ENCODE results near the gene POLD2.

Gene POLD2

GRCh38 chr7:44150466-44150832, 27.1 kb upstream of the POLD2 start:
- no peaks in the 10 kb centered on the region for H3K4me1 ChIP-seq (ENCODE audit: low read depth, poor library complexity, severe bottlenecking)
- no peak overlapping the region for H2AFZ ChIP-seq (ENCODE audit: low read depth)
- TF ChIP-seq CTCF (conservative IDR thresholded peaks at IDR 0.05; ENCODE audit: low read depth, low read length) = no peak
- no peak overlapping the region for H3K27ac ChIP-seq
- no peak overlapping the region for H3K4me2 ChIP-seq
- no peak overlapping the region for H3K4me3 ChIP-seq (IDR thresholded peaks at IDR 0.05; ENCODE audit: insufficient read depth, low read depth, low read length)
- no peaks in the 10 kb centered on the region for H3K36me3 ChIP-seq (ENCODE audit: insufficient read depth)
- H3K9ac ChIP-seq = no peak overlapping the region
- no peaks in the 10 kb centered on the region for H3K27me3 ChIP-seq (ENCODE audit: insufficient read depth, low read depth)
- H3K79me2 ChIP-seq (ENCODE audit: insufficient read depth, low read depth) = no peaks in the 10 kb centered on the region
- no peaks in the 10 kb centered on the region for H4K20me1 ChIP-seq (ENCODE audit: insufficient read depth)

- no peaks in the 10 kb centered on the region for H4K20me1 ChIP-seq (ENCODE audit: insufficient read depth)
- no peaks in the 10 kb centered on the region for H3K79me2 ChIP-seq (ENCODE audit: insufficient read depth, low read depth)
- H3K9ac ChIP-seq = no peak overlapping the region
- no peak overlapping the region for H2AFZ ChIP-seq (ENCODE audit: low read depth)
- H3K4me1 ChIP-seq (ENCODE audit: low read depth, poor library complexity, severe bottlenecking) = no peaks in the 10 kb centered on the region
- no peak overlapping the region for H3K4me3 ChIP-seq (IDR thresholded peaks at IDR 0.05; ENCODE audit: insufficient read depth, low read depth, low read length)
- H3K27me3 ChIP-seq (ENCODE audit: insufficient read depth, low read depth) = no peaks in the 10 kb centered on the region
- TF ChIP-seq CTCF (conservative IDR thresholded peaks at IDR 0.05; ENCODE audit: low read depth, low read length) = no peak
- H3K27ac ChIP-seq = no peak overlapping the region
- no peaks in the 10 kb centered on the region for H3K36me3 ChIP-seq (ENCODE audit: insufficient read depth)
- no peak overlapping the region for H3K4me2 ChIP-seq
Observed at GRCh38 chr7:44149571-44150465, 26.5 kb upstream of the POLD2 start.

- Histone ChIP-seq H3K9ac (no peak overlapping the region), H4K20me1 (ENCODE audit: insufficient read depth) (no peaks in the 10 kb centered on the region), H3K27ac (no peak overlapping the region), H3K79me2 (ENCODE audit: insufficient read depth, low read depth) (no peaks in the 10 kb centered on the region), H3K27me3 (ENCODE audit: insufficient read depth, low read depth) (no peaks in the 10 kb centered on the region), H3K36me3 (ENCODE audit: insufficient read depth) (no peaks in the 10 kb centered on the region), H3K4me1 (ENCODE audit: low read depth, poor library complexity, severe bottlenecking) (no peaks in the 10 kb centered on the region), H2AFZ (ENCODE audit: low read depth) (no peak overlapping the region), H3K4me2 (no peak overlapping the region), H3K4me3 (IDR thresholded peaks at IDR 0.05; ENCODE audit: insufficient read depth, low read depth, low read length) (no peak overlapping the region)
- TF ChIP-seq CTCF (conservative IDR thresholded peaks at IDR 0.05; ENCODE audit: low read depth, low read length) = no peak
Observed at GRCh38 chr7:44148961-44149536, 25.7 kb upstream of the POLD2 start.

GRCh38 chr7:44148166-44148565, 24.8 kb upstream of the POLD2 start:
- H3K4me1 ChIP-seq (ENCODE audit: low read depth, poor library complexity, severe bottlenecking) = no peaks in the 10 kb centered on the region
- H2AFZ ChIP-seq (ENCODE audit: low read depth) = no peak overlapping the region
- H3K27ac ChIP-seq = no peak overlapping the region
- no peak for TF ChIP-seq CTCF (conservative IDR thresholded peaks at IDR 0.05; ENCODE audit: low read depth, low read length)
- no peak overlapping the region for H3K9ac ChIP-seq
- H3K79me2 ChIP-seq (ENCODE audit: insufficient read depth, low read depth) = no peaks in the 10 kb centered on the region
- no peak overlapping the region for H3K4me3 ChIP-seq (IDR thresholded peaks at IDR 0.05; ENCODE audit: insufficient read depth, low read depth, low read length)
- no peaks in the 10 kb centered on the region for H3K27me3 ChIP-seq (ENCODE audit: insufficient read depth, low read depth)
- H3K4me2 ChIP-seq = no peak overlapping the region
- H3K36me3 ChIP-seq (ENCODE audit: insufficient read depth) = no peaks in the 10 kb centered on the region
- no peaks in the 10 kb centered on the region for H4K20me1 ChIP-seq (ENCODE audit: insufficient read depth)

Measured in KMS-11 (cell line).